22Rv1 (cell line): ENCODE measurements around the gene IFITM2.

Experiments
- CTCF ChIP-seq: fragments of 450-650 bp; IDR thresholded peaks from 2 replicates; pipeline ENCODE4 v1.5.1; 2017; ENCODE audit warnings: mild to moderate bottlenecking
- ZFX ChIP-seq: fragments of 450-650 bp; IDR thresholded peaks from 2 replicates; pipeline ENCODE4 v1.6.1; 2017; ENCODE audit warnings: antibody characterized with exemption, borderline replicate concordance

DNA sequence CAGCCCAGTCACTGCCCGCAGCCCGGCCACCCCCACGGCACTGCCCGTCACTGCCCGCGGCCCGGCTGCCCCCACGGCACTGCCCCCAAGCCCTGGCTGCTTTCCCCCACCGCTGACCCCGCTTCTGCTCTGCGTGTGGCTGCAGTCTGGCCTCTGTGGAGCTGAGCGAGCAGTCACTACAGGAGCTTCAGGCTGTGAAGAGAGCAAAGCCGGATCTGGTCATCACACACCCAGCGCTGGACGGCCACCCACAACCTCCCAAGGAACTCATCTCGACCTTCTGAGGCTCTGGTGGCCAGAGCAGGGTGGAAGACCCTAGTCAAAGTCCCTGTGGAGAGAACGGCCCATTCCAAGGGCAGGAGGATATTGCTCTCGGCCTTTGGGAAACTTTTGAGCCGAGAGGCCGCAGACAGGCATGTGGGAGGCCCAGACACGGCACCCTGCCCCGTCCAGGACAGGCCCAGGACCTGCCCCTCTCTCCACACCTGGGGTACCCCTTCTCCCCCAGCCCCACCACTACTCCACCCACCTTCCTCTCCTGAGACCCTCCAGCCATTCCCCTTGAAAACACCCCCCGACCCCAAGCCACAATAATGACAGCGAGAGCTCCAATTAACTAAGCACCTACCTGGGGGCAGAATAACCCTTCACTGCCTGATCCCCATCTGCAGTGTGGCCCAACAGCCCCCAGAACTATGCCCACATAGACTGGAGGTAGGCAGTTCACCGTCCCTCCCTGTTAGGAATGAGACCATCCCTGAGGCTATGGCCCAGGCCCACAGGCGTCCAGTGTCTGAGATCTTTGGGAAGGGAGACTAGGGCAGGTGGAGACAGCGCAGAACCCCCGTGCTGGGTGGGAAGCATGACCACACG is 22.4 kb upstream of the IFITM2 start:
- TF ChIP-seq CTCF (no peak), ZFX (no peak)
